Nucleus accumbens (tissue), 56 donors: Measurements from ENCODE around the gene NPR2.

Experiments used
- DNase-seq, 56 donors: peaks; one replicate each; lab custom pipeline; 2025; lab: John Stamatoyannopoulos, UW

NPR2 gene

DNA sequence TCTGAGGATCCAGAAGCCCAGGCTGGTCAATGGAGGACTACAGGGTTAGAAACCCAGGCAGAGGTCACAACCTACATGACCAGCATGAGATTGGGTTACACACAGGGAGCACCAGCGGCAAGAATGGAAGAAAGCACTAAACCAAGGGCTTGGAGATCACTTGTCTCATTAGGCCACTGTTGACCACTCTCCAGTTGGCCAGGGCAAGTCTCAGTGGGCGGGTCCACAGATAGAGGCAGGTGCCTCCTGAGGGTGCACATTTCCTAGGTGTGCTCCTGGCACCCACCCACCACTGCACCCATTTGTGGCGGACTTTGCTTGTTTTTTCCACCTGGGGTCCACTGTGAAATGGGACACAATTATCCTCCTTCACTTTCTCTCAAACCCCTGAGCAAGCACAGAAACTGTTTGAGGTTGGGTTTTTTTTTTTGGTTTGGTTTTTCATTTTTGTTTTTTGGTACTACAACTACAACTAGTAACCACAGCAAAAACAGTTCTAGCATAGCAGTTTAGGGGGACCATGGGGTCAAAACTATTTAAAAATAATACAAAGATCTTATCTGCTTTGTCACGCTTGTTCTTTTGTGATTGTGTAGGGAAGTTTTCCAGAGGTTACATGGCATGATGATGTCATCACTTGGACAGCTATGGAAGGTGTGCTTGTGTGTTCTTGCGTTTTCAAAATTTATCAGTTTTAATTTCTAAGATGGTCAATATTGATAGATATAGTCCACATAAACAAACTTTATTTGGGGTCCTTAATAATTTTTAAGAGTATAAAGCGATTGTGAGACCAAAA is 6.1 kb downstream of the NPR2 start:
- DNase-seq = no peak

DNA sequence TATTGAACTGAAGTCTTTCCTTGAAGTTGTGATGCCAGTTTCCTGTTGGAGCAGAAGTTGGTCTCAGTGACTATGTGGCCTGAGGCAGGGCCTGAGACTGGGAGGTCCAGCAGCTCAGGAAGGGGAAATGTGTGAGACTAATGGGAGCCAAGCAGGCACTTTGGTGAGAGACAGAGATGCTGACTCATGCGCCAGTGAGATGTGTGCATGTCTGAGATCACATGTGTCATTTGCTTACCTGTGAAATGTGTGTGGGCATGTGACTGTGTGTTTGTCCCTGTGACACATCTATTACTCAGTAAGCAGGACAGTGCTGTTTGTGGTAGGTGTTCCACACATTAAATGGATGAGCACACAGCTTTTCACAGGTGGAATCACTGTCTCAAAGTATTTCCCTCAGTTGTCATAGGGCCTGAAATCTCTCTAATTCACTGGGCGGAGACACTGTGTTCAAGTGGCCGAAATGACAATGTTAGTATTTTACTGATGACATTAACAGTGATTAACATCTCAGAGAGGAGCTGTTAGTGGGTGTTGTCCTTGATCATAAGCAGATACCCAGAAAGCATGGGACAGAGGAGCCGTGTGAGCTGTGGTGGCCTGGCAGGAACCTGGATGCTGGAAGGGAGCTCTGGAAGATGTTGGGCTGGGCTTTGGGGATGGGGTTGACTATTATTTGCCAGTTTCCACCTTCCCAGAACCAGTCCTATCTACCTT is 7.4 kb downstream of the NPR2 start:
- peak in 11 of 56 donors; percentile 3 to 55 (median 21) for DNase-seq

GRCh38 chr9:35800530-35800929 is 9.1 kb downstream of the NPR2 start:
- no peak for DNase-seq

DNA sequence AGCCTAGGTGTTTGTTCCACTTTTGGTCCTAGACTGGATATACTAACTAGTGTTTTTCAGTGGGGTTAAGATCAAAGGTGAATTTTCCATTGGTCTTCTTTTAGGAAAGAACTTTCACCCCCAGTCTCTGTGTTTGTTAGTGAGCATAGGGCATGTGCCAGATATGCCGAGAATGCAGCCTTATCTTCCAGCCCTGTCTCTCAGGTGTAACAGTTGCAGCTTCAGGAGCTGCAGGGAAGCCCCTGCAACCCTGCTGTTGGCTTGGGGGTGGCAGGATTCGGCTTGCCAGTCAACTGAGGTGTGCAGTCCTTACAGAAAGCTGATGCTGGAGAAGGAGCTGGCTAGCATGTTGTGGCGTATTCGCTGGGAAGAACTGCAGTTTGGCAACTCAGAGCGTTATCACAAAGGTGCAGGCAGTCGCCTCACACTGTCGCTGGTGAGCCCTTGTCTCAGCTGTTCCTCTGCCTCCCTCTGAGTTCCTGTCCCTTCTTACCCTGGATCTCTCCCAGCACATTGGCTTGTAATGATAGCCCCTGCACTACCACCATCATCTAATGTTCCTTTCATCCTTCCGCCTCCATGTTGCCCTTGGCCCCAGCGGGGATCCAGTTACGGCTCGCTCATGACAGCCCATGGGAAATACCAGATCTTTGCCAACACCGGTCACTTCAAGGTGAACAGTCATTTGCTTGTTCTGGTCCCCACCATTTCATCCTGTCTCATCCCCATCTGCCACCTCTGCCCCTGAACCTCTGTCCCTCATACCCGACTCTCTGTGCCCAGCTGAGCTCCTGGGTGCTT is 10.1 kb downstream of the NPR2 start:
- no peak for DNase-seq

- no peak for DNase-seq
Measured at GRCh38 chr9:35806101-35806500, 14.7 kb downstream of the NPR2 start.

- no peak for DNase-seq
Measured at GRCh38 chr9:35808433-35808832, 17.0 kb downstream of the NPR2 start.

- no peak for DNase-seq
Measured at GRCh38 chr9:35810122-35810521, 18.7 kb downstream of the NPR2 start.

DNA sequence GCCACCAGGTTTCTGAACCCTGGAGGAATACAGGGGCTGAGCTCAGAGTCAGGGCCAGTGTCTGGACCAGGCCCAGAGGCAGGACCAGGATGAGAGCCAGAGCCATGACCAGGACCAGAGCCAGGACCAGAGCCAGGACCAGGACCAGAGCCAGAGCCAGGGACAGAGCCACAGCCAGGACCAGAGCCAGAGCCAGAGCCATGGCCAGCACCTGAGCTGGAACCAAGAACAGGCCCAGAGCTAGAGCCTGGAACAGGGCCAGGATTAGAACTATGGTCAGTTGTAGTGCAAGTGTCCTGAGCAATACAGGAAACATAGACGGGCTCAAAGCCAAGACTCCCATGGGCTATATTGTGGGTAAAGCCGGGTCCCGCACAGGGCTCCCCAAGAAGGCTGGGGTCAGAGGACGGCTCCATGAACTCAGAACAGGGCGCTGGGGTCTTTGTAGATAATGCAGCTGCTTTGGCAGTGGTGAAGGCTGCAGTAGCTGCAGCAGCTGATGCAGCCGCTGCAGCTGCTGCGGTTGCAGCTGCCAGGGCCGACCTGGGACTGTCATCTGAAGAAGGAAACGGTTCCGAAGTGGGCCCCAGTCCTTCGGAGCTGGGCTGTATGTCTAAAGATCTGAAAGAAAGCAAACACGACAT is 20.1 kb downstream of the NPR2 start:
- peak in 19 of 56 donors; percentile 16 to 77 (median 41) for DNase-seq

DNA sequence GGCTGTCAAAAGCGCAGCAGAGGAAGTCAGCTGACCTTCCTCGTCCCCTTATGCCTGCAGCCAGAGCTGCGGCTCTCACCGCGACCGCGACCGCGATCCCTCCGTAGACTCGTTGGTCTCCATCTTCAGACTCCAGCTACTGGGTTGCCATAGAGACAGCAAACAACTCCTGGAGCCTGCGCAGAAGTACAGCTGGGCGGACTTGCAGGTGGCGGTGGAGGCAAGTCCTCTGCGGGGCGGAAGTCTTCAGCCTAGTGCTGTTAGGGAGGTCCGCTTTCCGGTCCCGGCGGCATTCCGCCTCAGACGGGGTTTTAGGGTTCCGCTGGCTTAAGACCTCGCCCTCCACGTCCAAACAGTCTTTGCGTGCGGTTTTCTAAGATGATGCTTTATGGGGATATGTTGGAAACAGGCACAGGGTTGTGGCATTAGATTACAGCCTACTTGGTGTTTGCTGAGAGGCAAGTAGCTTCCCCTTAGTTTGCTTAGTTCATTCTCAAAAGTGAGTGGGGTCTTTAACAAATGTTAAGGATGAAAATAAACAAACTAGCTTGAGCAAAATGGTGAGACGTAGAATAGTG is 20.7 kb downstream of the NPR2 start, which contains the start of gene SPAG8:
SPAG8 (minus strand) TSS at position 238 of the 578 bp plus-strand sequence; CDS start at position 123, 115 bp downstream.
- DNase-seq = peak; percentile 39 to 98 (median 90)

- DNase-seq = no peak
Measured at GRCh38 chr9:35813434-35814105, 22.2 kb downstream of the NPR2 start.

GRCh38 chr9:35814106-35814840 is 22.9 kb downstream of the NPR2 start:
- DNase-seq = peak in 41 of 56 donors; percentile 8 to 77 (median 63)

GRCh38 chr9:35814841-35815543 is 23.6 kb downstream of the NPR2 start, which contains the start of gene HINT2:
HINT2 (minus strand) TSS chr9:35815042; CDS start chr9:35814979, 63 bp downstream.
- peak; percentile 67 to 100 (median 95) for DNase-seq

GRCh38 chr9:35816708-35817107 is 25.3 kb downstream of the NPR2 start:
- no peak for DNase-seq

GRCh38 chr9:35818341-35818740 is 26.9 kb downstream of the NPR2 start:
- DNase-seq = no peak

GRCh38 chr9:35820076-35820475 is 28.7 kb downstream of the NPR2 start:
- no peak for DNase-seq

DNA sequence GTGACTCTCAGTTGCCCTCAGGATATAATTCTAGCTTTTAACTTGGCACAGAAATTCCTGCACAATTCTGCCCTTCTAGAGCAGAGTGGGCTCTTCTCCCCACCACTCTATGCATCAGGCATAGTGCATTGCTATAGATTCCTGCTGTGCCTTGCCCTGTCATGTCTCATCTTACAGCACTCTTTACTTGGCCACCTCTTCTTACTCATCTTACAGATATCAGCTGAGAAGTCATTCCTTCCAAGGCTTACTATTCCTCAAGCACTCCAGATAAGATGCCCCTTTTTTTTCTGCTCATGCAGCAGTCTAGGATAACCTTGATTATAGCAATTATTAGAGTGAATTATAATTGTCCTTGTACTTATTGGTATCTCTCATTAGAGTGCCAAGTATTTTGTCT is 31.5 kb downstream of the NPR2 start:
- DNase-seq = no peak

GRCh38 chr9:35826071-35826701 is 34.8 kb downstream of the NPR2 start:
- peak in 12 of 56 donors; percentile 5 to 57 (median 20) for DNase-seq
